ENCODE results near the gene PRAC1.

Gene PRAC1

DNA sequence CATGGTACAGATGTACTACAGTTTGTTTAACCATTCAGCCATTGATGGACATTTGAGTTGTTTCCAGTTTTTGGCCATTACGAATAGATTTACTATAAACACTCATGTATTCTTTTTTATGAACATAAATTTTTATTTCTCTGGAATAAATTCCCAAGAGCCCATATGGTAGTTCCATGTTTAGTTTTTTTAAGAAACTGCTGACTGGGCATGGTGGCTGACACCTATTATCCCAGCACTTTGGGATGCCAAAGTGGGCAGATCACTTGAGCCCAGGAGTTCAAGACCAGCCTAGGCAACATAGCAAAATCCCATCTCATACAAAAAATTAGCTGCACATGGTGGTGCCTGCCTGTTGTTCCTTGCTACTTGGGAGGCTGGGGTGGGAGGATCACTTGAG, 30.3 kb downstream of the PRAC1 start:
- DNase-seq = no peak

DNA sequence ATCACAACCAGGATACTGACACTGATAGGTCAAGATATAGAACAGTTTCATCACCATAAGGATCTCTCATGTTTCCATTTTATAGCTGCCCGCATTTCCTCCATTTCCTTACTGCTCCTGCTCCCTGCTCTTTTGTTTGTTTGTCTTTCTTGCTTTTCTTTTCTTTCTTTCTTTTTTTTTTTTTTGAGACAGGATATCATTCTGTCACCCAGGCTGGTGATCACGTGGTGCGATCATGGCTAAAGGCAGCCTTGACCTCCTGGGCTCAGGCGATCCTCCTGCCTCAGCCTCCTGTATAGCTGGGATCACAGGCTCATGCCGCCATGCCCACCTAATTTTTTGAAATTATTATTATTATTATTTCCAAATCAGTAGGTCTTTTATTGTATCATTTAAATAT, 31.7 kb downstream of the PRAC1 start:
- DNase-seq = no peak

DNA sequence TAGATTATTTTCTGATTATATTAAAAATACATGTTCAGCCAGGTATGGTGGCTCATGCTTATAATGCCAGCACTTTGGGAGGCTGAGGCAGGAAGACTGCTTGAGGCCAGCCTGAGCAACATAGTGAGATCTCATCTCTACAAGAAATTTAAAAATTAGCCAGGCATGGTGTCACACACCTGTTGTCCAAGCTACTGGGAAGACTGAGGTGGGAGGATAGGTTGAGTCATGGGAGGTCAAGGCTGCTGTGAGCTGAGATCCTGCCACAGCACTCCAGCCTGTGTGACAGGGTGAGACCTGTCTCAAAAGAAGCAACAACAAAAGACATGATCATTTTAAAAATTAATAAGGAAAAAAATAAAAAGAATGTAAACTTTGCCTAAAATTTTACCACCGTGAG, 40.7 kb downstream of the PRAC1 start:
- no peak for DNase-seq

DNA sequence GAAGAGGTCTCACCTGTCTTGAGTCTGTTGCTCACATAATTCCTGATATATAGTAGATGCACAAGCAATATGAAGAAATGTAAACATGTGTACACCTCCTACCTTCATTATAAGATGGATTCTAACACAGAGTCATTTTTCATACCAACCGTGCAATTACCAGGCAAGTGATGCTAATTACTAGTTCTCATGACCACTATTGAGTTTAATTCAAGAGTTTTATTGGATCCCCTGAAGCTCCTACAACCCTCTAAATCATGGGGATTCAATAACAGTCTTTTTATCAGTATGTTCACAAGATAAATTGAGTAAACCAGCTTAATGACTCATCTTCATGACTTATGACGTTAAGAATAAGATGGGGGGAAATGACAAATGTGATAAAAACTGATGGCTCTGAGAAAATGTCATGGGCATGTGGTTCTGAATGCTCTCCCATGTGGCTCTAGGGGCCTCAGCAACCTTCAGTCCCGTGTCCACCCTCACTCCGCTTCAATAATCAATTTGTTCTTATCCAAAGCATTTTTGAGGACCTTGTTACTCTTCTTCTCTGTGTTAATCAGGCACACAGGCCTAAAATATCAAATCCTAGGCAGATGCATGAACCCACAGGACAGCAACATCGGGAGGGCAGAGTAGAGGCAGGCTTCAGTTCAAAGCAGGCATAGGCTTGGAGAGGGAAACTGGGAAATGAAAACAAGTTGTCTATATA, 42.8 kb downstream of the PRAC1 start:
- DNase-seq = no peak

DNA sequence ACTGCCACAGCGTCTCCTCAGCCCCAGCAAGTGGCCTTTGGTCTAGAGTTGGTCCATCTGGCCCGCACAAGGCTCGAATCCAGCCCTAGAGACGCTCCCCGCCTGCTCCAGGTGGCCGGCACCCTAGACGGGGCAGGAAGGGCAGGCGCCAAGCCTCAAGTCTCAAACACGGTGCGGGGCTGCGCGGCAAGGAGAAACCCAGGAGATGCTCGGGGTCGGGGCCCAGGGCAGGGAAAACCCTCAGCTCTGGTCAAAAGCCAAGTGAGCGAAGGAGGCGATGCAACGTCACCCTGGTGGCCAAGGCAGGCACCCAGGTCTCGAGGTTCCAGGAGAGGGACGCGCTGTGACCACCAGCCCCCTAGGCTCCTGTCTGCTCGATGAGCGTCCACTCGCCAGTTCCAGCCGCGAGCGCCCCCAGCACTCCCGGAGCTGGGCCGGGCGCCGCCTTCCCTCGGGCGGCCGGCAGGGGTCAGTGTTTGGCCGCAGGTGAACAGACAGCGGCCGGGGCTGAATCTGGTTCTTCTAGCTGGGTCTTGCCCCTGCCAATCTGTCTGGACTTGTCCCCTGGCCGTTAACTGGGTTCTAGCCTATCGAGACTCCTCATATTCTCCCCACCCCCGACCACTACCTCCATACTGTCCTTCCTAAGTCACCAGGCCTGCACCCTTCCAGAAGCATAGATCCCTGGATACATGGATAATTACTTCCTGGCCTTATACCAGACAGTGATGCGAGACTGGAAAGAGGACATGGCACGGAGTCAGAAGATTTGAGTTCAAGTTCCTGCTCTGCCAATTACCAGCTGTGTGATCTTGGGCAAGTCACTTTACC, 44.0 kb downstream of the PRAC1 start:
- peak; percentile 76 for DNase-seq

DNA sequence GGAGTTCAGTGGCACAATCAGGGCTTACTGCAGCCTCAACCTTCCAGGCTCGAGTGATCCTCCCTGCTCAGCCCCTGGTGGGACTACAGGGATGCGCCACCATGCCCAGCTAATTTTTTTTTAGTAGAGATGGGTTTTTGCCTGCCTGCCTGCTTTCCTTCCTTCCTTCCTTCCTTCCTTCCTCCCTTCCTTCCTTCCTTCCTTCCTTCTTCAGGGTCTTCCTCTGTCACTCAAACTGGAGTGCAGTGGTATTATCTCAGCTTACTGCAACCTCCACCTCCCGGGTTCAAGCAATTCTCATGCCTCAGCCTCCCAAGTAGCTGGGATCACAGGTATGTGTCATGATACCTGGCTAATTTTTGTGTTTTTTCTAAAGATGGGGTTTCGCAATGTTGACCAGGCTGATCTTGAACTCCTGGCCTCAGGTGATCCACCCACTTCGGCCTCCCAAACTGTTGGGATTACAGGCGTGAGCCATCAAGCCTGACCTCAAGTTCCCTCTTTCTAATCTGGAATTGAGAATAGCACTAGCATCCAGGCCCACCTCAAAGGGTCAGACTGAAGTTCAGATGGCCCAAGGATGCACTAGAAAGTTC, 45.3 kb downstream of the PRAC1 start:
- DNase-seq = no peak

DNA sequence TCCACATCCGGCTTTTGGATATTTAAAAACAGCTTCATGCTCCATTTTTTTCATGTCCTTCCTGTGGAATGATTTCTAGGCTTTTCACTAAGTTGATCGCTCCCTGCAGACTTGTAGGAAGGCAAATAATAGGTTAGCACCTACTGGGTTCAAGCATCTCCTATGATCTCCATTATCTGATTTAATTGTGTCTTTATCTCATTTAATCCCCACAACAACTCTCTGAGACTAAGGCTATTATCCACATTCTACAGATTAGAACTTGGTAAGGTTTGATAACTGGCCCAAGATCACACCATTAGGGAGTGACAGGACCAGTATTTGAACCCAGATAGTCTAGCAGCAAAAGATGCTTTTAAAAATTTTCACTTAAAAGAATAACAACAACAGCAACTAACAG, 50.0 kb downstream of the PRAC1 start:
- DNase-seq = no peak

Data from right forelimb (tissue), 1 donor.